NCI-H774 (cell line): ENCODE results near the gene LARGE1.

ENCODE experiments used
- DNase-seq: peaks from one replicate; lab custom pipeline; 2025; lab: John Stamatoyannopoulos, UW

The LARGE1 gene

DNA sequence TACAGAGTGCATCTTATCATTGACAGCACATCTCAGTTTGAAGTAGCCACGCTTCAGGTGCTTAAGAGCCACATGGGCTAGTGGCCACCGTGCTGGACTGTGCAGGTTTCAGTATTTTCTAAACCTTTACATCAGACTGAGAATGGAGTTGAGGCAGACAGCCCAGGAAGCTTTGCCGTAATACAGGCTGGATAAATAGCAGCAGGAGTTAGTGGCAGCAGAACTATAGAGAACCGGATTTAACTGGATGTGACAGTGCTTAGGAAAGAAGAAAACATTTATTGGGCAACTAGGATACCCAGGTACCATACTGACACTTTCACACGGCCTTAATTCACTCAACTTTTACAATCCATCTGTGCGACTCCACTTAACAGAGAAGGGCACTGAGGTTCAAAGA, 145.5 kb downstream of the LARGE1 start:
- no peak for DNase-seq

DNA sequence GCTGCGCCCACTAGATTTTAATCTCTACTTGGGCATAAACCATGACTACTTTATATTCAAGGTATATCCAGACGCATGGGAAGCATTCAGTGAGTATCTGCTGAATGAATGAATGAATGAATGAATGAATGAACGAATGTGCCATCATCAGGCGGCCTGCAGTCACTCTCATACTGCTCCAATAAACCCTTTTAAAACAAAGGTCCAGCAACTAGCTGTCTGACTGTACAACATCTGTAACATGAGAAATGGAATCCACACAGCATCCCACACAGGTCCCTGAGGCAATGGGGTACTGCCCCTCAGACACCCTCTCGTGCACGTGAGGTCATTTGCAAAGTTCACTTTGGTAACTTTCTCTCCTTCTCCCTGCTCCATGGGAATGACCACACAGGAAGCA, 147.5 kb downstream of the LARGE1 start:
- DNase-seq = no peak

DNA sequence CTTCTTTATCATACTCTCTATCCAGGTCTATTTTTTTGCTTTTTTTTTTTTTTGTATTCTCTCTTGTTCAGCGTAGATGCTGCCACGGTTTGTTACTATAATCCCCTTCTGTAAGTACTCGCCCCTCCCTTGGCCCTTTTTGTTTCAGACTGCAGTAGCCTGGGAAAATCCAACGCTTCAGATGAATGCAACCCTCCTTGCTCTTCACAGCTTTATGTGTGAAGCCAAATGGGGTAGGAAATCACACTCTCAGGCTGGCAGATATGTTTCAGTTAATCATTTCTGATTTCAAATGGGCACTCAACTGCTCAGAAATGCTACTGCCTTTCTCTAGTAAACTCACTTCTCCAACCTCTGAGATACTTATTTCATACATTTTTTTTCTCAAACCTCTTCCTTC, 149.1 kb downstream of the LARGE1 start:
- no peak for DNase-seq

DNA sequence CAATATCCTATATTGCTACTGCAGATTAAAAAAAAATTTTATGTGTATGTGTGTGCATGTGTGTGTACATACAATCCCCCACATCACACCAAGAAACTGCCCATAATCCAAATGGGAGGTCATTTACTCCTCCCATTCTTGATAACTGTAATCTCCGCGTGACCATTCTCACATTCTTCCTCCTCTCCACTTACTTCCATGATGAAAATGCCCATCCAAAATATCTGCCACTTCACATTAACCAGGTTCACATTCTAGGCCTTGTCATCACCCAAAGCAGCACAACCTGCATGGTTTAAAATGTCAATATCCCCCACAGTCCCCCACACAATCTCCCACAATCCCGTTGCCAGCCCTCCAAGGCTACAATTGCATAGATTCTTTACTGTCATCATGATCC, 149.6 kb downstream of the LARGE1 start:
- DNase-seq = no peak

DNA sequence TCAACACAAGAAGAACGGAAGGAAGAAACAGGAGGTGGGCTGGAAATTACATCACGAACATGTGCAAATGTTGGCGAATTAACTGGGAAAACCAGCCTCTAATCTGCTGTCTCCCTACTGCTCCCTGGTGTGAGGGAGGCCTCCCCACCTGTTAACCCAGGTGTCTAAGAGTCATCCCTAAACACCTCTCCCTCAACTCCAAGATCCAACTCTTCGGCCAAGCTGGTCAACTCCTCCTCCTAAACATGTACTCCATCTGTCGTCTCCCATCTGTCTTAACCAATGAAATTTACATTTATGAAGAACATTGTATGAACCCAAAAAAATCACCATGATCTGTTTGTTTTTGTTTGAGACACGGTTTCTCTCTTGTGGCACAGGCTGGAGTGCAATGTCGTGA, 154.2 kb downstream of the LARGE1 start:
- DNase-seq = no peak

DNA sequence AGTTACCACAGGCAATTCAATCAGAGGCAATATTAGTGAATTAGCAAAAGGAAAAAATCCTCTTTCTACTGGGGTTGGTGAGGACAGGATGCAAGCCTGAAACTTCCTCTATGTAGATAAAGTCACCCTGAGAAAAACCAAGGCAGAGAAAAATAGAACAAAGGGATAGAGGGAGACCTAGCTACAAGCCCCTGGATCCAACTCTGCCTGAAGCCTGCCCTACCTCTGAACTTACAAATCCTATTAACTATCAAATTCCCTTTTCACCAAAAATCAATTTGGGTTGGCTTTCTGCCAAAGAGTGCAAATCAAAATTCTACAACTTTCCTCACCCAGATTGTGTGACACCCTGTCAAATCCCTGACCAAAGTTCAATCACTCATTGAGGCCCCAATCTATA, 161.3 kb downstream of the LARGE1 start:
- DNase-seq = no peak

DNA sequence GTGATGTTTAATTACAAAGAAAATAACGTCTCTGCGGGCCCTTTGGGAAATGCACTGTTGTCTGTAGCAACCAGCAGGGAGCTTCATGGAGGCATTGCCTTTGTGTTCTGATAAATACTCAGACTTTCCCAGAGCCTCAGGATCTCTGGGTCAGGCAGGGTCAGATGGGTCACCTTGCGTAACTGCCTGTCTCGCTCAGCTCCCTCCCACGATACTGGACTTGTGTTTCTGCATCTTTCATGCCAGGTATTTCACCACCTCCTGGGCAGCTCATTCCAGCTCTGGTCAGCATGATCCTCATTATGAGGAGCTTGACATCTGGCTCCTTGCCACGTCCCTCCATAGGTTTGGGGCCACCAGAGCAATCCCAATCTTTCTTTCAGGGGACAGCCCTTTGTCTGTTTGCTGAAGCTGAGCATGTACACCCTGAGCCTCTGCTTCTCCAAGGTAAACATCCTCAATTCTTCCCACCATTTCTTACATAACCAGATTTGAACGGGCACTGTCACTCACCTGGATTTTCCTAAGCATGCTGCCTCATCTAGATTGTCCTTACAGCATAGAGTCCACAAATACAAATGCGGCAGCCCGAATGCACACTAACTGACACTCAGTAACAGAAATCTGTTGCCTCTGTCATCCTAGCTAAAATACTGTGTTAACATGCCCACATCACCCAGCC, 162.3 kb downstream of the LARGE1 start:
- DNase-seq = no peak

DNA sequence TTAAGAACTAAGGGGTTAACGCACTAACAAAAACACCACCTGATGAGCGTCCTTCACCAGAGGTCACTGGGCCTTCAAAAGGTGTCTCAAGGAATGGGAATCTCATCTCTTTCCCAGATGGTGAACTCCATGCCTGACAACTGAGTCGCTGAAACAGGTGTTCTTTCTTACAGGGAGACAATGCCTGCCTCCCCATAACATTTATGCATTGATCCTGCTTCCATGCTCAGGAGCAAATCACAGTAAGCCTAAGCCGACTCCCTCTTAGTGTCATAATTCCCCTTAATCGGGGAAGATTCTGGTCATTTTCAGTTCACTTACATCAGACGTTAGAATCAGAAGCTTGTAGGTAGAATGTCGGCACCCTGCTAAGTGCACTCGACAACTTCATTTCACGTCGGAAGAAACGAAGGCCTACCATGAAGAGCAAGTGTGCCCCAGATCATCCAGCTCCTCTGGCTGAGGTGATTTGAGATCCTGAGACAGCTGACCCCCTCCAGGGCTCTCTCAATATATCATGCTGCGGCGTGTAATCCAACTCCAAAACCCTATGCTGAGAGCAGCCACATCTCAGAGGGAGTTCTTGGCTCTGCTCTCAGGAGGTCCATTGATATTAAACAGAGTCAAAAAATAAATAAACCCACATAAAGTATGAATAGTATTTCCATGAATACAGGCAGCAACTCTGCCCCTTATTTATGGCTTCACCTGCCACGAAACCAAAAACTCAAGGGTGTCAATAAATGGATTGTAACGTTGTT, 163.1 kb downstream of the LARGE1 start:
- no peak for DNase-seq

DNA sequence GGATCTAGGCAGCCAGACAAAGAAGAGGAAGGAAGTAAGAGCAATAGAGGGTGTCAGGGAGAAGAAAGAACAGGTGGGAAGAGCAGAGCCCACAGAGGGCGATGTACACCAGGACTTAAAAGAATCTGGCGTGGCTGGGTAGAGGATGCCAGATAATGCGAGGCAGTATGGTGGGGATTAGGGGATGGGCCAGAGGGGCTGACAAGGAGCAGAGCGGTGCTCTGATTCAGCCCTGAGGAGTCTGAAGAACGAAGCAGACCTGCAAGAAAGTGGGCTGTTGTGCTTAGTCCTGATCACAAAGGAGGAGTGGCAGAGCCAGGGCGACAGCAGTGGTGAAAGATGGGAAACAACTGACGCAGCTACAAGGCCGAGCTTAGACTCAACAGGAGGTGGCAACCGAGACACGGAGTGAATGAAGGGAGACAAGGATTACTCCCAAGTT, 163.7 kb downstream of the LARGE1 start:
- DNase-seq = no peak

DNA sequence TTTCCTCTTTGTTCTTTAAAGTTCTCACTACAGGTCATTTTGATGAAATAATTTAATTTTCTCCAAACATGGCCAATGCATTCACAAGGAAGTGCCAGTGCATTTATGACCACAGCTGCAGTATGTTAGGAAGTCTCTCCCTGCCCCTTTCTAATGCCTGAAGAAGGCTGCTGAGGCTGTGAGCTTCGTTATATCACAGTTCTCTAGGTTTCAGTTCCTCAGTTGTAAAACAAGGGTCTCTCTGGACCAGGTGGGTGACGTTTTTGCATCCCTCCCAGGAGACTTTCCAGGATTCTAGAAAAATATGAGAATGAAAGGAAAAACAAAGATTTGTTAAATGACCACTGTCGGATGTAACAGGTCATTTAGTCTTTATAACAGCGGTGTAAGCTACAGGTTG, 171.6 kb downstream of the LARGE1 start:
- no peak for DNase-seq

DNA sequence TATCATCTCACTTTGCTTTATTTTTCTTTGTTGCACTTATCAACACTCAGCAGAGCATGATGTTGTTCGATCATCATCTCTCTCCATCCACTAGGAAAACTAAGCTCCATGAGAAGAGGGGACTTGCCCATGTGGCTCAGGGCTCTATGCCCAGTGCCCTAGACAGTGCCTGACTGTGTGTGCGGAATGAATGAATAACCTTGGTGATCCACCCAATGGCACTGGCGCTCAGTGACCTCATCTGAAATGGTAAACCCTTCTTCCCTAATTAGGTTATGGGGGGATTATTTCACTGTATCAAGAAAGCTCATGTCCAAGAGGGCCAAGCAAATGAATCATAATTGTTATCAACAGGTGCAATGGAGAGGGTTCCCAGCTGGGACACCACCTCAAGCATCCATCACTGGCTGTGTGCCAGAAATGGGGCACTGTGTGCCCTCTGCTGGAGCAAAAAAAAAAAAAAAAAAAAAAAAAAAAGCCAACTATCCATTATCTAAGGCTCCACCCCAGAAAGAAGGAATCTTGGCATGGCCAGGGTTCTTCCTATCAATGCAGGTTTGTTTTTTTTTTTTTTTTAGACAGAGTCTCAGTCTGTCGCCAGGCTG, 172.6 kb downstream of the LARGE1 start:
- DNase-seq = peak; percentile 16

DNA sequence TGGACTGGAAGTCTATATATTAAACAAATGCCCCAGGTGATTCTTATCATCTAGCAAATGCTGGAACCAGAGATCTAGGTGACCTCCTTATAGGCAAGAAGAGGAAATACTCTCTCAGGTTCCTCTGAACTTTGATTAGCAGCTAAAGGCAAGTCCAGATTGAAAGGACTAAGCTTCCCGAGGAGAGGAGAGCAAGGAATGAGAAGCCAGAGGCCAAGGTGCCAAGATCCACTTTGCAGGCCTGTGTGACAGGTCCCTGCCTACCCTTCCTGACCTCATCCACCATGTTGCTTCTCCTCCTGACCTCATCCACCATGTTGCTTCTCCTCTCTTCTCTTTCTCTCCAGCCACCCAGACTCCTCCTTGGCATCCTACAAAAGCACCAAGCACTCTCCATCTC, 173.2 kb downstream of the LARGE1 start:
- DNase-seq = no peak

DNA sequence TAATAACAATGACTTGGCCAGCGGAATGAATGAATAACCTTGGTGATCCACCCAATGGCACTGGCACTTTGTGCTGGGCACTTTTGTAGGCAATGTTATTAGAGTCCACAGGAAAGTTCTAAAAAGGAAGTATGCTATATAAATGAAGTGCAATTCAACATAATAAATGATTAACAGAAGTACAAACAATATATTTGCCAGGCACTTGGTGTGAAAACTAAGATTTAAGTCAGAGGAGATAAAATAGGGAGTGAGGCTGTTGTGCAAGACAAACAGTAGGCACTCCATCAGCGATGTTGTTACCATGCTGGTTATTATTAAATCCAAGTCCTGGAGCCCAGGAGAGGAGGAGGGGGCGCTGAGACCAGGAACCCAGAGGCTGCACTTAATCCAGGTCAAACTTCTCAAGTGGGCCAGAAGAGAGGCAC, 173.8 kb downstream of the LARGE1 start:
- no peak for DNase-seq

DNA sequence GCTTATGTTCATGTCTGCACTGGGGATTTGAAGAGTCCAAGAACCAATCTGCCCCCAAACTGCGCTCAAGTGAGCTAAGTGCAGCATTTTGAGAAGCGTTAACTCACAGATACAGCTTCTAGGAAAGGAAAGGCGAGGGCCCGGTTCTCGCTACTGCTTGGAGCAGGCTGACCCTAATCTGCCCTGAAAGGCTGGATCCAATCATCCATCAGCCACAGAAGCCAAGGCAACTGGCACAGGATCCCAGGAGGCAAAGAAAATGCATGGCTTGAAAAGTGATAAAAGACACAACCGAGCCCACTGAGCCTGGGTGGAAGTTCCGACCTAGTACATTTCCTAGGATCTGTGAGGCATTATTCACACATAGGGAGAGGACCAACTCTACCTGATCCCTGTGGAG, 174.8 kb downstream of the LARGE1 start:
- DNase-seq = no peak

DNA sequence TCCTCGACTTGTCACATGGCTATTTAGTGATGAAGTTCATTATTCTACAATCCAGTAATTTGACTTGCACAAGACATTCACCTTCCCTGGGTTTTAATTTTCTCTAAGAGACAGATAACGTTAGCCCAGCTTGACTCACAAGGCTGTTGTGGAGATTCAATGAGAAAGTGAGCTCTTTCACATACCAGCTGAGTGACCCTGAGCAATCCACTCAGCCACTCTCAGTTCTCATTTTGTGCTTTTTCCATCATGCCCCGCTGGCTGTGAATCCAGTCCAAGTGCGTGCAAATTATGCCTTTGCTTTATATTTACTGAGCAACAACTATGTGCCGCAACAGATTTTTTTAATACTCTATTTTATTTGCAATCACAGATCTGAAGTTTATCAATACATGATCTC, 176.5 kb downstream of the LARGE1 start:
- no peak for DNase-seq

DNA sequence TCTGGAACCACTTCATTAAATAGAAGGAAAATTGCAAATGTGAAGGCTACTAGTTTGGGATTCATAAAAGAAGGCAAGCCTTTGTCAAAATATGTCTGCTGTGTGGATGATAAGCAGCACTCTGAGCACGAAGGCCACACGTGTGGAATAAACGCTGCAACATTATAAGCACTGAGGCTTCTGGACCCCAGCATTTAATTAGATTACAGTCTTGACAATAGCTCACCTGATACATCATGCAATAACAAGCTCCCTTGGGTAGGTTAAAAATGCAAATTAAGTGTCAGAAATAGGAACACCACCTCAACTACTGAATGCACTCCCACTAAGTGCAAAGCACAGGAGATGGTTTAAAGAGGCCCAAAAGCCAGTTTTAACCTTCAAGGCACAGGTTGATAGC, 179.3 kb downstream of the LARGE1 start:
- DNase-seq = no peak

DNA sequence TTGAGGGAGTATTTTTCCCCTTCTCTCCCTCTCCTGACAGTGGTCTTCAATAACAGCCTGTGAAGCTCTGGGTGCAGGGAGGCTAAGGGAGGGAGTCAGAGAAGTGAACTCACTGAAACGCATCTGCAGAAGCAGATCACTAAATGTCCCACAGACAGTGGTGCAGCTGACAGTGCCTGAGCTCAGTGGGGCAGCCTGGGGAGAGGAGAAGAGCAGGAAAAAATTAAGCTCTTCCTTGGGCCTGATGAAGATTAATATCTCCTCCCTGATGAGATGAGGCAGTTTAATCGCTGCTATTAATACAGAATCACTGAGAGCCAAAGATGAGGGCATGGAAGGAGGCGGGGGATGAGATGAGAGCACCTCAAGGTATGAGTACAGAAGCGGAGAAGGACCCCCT, 180.8 kb downstream of the LARGE1 start:
- no peak for DNase-seq

DNA sequence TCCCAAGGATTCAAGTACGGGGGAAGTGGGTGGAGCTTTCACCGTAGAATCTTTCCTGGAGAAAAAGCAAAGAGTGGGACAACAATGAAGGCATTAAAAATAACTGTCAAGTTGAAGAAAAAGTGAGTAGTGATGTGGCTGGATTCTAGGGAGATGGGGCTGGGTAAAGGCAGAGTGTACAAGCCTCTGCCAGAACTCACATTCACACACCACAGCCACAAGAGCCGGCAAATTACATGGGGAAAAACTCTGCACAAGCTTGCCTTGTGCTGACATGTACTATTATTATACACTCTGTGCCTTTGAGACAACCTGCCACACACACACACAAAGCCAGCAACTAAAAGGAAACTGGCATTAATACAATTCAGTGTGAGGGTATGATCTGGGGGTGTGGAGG, 182.6 kb downstream of the LARGE1 start:
- DNase-seq = no peak

DNA sequence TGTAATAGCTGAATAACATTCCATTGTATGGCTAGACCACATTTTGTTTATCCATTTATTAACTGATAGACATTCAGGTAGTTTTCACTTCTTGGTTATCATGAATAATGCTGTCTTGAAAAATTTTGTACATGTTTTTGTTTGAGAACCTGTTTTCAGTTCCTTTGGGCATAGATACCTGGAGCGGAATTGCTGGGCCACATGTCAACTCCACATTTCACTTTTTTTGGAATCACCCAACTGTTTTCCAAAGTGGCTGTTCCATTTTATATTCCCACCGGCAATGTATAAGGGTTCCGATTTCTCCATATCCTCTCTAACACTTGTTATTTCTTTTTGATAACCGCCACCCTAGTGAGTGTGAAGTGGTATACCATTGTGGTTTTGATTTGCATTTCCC, 184.3 kb downstream of the LARGE1 start:
- DNase-seq = no peak

DNA sequence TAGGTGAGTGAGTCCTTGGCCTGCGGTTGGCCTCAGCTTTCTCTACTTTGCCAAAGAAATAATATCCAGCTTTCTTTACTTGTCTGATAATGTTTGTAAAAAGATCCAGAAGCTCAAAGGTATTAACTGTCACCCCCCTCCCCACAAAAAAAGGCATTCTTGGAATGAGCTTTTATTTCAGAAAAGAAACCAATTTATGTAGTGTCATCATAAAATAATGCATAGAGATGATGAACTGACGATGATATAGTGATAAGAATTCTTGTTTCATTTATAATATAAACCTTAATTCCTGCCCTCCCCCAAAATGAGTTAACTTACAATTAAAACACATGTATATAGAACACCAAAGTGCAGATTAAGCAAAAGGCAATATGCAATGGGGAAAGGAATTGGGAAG, 191.4 kb downstream of the LARGE1 start:
- DNase-seq = no peak

DNA sequence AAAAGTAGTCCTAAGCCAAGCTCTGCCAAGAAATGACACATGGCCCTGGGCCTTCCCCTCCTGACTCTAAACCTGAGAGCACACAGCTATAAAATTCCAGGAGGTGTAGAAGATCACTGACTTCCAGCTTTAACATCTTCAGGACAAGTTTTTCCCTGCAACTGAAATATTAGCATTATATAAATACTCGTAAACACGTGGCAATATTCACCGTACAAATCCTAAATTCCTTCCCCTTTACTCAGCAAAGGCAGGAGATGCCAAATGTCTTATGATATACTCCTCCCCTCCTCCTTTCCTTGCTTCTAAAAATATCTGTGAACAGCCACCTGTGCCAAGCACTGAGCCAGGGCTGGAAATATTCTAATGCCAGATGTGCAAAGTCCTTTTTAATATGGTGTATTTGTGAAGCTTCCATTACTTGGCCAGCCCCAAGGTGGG, 194.0 kb downstream of the LARGE1 start:
- DNase-seq = no peak

DNA sequence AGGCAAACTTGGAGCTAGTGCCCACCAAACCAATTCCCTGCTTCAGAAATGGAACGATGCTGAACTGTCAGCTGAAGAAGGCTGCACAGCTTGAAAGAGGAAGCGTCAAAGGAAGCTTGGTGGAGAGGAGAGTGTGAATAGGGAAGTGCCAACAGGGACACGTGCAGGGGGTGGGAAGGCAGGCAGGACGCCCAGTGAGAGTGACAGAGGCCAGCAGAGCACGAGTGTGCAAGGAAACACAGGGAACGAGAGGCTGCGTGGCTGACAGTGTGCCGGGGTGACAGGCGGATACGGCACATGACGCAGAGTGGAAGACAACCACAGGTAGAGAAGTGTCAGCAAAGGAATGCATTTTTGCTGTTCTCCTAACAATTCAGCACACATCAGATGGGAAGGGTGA, 196.4 kb downstream of the LARGE1 start:
- no peak for DNase-seq

DNA sequence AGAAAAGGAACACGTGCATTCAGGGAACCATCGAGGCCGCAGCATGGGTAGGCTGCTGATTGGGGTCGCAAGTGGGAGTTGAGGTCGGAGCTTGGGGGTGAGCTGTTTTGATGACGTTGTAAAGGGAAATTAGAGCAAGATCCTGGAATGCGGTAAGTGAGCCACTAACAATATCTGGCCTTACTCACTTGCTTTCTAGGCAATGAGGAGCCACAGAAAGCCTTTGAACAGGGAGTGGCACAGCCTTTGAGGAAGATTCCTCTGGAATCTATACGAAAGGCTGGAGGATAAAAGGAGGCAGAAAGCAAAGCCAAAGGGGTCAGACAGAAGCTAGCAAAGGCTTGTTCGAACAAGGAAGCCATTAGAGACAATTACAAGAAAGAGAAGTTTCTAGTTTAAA, 197.5 kb downstream of the LARGE1 start:
- no peak for DNase-seq
